GM12878 (cell line): ENCODE measurements around the gene KRTAP10-3.

Experiments
- CREB1 ChIP-seq: IDR thresholded peaks from 2 replicates; pipeline ENCODE4 v1.6.1; 2012; ENCODE audit warnings: low read depth, mild to moderate bottlenecking, inconsistent platforms
- IRF3 ChIP-seq: fragments of 450-650 bp; IDR thresholded peaks from 2 replicates; pipeline ENCODE4 v1.6.1; 2014; ENCODE audit warnings: mild to moderate bottlenecking
- NR2C1 ChIP-seq: fragments of 450-650 bp; IDR thresholded peaks from 2 replicates; pipeline ENCODE4 v1.6.1; 2017; ENCODE audit warnings: antibody characterized with exemption, mild to moderate bottlenecking, moderate library complexity
- POLR2A ChIP-seq: IDR thresholded peaks from 2 replicates; pipeline ENCODE4 v1.6.1; 2011; ENCODE audit warnings: low read depth, mild to moderate bottlenecking, low read length
- RFX5 ChIP-seq: IDR thresholded peaks from 2 replicates; pipeline ENCODE4 v1.6.1; 2011; ENCODE audit warnings: low read depth, low read length, improper control_type of control experiment
- YY1 ChIP-seq: IDR thresholded peaks from 2 replicates; pipeline ENCODE4 v1.6.1; 2011; ENCODE audit warnings: low read depth, mild to moderate bottlenecking, low read length
- ZNF274 ChIP-seq: IDR thresholded peaks from one replicate; pipeline ENCODE4 v1.8.0; 2011; ENCODE audit not compliant: insufficient read length, insufficient read depth
- ZSCAN29 ChIP-seq: fragments of 450-650 bp; IDR thresholded peaks from 2 replicates; pipeline ENCODE4 v1.6.1; 2017; ENCODE audit warnings: mild to moderate bottlenecking, moderate library complexity
- TF ChIP-seq, protein P1 (sequence below), 3 experiments: IDR thresholded peaks in 2 of 3; conservative IDR thresholded peaks in 1 of 3; 2 replicates each; pipeline ENCODE4 v1.5.1; 2011; ENCODE audit warnings: low read depth in 3 of 3, low read length in 3 of 3, mild to moderate bottlenecking in 3 of 3, control low read depth in 2 of 3, moderate library complexity in 2 of 3, inconsistent platforms in 1 of 3, mixed read lengths in 1 of 3; ENCODE audit not compliant: control insufficient read depth in 2 of 3, insufficient read depth in 1 of 3; ENCODE audit errors: extremely low read depth in 1 of 3
- TF ChIP-seq, protein P2 (sequence below): IDR thresholded peaks from 2 replicates; pipeline ENCODE4 v1.6.1; 2012; ENCODE audit warnings: low read depth, low read length, improper control_type of control experiment

DNA sequence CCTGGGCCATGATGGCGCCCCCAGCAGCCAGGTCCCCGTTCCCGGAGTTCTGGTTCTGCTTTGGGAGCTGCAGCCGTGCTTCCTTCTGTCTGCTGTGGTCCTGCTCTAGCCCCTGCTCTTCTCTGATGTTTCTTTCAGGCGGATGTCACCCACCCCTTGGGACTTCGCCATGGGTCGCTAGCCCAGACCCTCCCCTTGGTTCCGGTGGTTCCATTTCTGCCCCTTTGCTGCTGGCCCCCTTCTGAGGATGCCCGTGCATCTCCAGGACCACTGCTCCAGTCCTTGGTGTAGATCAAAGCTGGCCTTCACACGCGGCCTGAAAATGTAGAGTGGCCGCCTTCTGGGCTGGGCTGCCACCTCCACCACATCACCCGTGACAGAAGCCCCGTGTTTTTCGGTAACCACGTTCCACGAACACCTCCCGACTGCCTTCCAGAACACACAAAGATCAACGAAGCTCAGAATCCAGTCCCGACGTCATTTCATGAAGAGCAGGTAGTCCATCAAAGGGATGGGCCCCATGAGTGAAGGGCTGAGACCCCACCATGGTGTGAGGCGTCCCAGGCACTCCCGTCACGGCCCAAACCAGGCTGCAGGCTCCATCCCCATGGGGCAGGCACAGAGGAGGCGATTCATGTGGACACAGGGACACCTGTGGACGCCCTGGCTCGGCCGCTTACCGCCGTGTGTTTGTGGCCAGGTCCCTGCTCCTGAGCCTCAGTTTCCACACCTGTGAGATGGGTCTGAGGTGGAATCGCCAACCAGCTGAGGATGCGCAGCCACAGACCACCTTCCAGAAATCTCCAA, 43.0 kb downstream of the KRTAP10-3 start:
- TF ChIP-seq IRF3 (no peak), NR2C1 (no peak), YY1 (no peak), RFX5 (no peak), CREB1 (no peak), POLR2A (no peak), ZSCAN29 (no peak), ZNF274 (no peak)
- TF ChIP-seq, protein P1, sequence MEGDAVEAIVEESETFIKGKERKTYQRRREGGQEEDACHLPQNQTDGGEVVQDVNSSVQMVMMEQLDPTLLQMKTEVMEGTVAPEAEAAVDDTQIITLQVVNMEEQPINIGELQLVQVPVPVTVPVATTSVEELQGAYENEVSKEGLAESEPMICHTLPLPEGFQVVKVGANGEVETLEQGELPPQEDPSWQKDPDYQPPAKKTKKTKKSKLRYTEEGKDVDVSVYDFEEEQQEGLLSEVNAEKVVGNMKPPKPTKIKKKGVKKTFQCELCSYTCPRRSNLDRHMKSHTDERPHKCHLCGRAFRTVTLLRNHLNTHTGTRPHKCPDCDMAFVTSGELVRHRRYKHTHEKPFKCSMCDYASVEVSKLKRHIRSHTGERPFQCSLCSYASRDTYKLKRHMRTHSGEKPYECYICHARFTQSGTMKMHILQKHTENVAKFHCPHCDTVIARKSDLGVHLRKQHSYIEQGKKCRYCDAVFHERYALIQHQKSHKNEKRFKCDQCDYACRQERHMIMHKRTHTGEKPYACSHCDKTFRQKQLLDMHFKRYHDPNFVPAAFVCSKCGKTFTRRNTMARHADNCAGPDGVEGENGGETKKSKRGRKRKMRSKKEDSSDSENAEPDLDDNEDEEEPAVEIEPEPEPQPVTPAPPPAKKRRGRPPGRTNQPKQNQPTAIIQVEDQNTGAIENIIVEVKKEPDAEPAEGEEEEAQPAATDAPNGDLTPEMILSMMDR (IDR thresholded peaks at IDR 0.05 in 2 of 3, conservative IDR thresholded peaks at IDR 0.05 in 1 of 3; ENCODE audit: control insufficient read depth in 2 of 3, extremely low read depth in 1 of 3, insufficient read depth in 1 of 3, low read depth in 3 of 3, low read length in 3 of 3) = no peak
- TF ChIP-seq, protein P2, sequence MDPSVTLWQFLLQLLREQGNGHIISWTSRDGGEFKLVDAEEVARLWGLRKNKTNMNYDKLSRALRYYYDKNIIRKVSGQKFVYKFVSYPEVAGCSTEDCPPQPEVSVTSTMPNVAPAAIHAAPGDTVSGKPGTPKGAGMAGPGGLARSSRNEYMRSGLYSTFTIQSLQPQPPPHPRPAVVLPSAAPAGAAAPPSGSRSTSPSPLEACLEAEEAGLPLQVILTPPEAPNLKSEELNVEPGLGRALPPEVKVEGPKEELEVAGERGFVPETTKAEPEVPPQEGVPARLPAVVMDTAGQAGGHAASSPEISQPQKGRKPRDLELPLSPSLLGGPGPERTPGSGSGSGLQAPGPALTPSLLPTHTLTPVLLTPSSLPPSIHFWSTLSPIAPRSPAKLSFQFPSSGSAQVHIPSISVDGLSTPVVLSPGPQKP = no peak
